Measurements from ENCODE around the gene C11orf58. TPM values are rescaled to one million over a fixed set of nuclear protein-coding genes. Genes with fewer than 3 reads are reported as not detected.
A peak's percentile ranks its signal among the peaks of the same experiment; 100 is the strongest.

The C11orf58 gene
- total RNA-seq, 1 experiment from 2014 or later: 157 TPM

DNA sequence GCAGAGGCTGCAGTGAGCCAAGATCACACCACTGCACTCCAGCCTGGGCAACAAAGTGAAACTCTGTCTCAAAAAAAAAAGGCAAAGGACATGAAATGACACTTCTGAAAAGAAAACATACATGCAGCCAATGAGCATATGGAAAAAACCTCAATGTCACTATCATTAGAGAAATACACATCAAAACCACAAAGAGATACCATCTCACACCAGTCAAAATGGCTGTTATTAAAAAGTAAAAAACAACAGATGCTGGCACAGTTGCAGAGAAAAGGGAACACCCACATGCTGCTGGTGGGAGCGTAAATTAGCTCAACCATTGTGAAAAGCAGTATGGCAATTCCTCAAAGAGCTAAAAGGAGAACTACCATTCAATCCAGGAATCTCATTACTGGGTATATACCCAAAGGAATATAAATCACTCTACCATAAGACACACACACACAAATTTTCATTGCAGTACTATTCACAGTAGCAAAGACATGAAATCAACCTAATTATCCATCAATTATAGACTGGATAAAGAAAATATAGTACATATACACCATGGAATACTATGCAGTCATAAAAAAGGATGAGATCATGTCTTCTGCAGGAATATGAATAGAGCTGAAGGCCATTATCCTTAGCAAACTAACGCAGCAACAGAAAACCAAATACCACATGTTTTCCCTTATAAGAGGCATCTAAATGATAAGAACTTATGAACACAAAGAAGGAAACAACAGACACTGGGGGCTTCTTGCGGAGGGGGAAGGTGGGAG, 15.7 kb upstream of the C11orf58 start:
- H3K27ac Mint-ChIP-seq (ENCODE audit: unreplicated experiment): no peak overlapping the region
- H3K27me3 Mint-ChIP-seq (ENCODE audit: unreplicated experiment): no peaks in the 10 kb centered on the region
- TF ChIP-seq, protein P1, sequence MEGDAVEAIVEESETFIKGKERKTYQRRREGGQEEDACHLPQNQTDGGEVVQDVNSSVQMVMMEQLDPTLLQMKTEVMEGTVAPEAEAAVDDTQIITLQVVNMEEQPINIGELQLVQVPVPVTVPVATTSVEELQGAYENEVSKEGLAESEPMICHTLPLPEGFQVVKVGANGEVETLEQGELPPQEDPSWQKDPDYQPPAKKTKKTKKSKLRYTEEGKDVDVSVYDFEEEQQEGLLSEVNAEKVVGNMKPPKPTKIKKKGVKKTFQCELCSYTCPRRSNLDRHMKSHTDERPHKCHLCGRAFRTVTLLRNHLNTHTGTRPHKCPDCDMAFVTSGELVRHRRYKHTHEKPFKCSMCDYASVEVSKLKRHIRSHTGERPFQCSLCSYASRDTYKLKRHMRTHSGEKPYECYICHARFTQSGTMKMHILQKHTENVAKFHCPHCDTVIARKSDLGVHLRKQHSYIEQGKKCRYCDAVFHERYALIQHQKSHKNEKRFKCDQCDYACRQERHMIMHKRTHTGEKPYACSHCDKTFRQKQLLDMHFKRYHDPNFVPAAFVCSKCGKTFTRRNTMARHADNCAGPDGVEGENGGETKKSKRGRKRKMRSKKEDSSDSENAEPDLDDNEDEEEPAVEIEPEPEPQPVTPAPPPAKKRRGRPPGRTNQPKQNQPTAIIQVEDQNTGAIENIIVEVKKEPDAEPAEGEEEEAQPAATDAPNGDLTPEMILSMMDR (IDR thresholded peaks at IDR 0.05; ENCODE audit: unreplicated experiment): no peak
- H3K4me3 Mint-ChIP-seq (ENCODE audit: low read depth, unreplicated experiment): no peak overlapping the region
- no peaks in the 10 kb centered on the region for H3K9me3 Mint-ChIP-seq (ENCODE audit: low read depth, unreplicated experiment)
- H3K4me1 Mint-ChIP-seq (ENCODE audit: low read depth, unreplicated experiment): no peaks in the 10 kb centered on the region
- no TSS peak for BruUV-seq (replicated peaks)
- CTCF ChIA-PET: no interaction called here
- intact Hi-C loops (cut with micrococcal nuclease; ENCODE audit: unreplicated experiment): no loop called here
- no peaks in the 10 kb centered on the region for H3K36me3 Mint-ChIP-seq (ENCODE audit: insufficient read depth, unreplicated experiment)
- DNase-seq: no peak

DNA sequence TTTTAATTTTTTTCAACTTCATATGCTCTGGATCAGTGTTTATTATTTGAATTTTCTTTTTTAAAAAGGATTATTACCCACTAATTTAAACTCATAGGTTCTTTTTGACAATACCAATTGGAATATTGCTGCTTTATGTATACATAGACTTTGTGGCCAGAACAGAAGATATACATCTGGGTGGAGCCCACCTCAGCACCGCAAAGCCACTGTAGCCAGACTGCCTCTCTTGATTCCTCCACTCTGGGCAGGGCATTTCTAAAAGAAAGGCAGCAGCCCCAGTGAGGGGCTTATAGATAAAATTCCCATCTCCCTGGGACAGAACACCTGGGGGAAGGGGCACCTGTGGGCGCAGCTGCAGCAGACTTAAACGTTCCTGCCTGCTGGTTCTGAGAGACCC, 10.6 kb upstream of the C11orf58 start:
- CTCF ChIA-PET: interaction anchor here (0.7 kb wide), 1 partner anchor 53 kb away, joined by 4 read pairs; no protein-coding TSS in a partner anchor

DNA sequence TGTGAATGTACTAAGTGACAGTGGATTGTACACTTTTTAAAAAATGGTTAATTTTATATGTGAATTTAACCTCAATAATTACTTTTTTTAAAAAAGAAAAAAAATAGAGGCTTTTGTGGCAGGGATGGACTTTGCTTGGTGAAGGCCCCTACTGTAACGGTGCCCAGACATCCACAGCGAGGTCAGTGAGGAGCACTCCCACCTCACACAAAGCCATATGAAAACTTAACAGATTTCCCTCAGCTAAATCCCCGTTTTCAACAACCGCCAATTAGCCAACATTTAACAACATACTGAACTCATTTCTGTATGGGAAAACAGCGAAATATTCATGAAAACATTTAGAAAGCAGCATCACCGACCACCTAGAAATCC, 642 bp upstream of the C11orf58 start:
- no peaks in the 10 kb centered on the region for H3K27me3 Mint-ChIP-seq (ENCODE audit: unreplicated experiment)
- TF ChIP-seq, protein P1 (IDR thresholded peaks at IDR 0.05; ENCODE audit: unreplicated experiment): no peak
- DNase-seq: no peak
- H3K4me3 Mint-ChIP-seq (ENCODE audit: low read depth, unreplicated experiment): no peak overlapping the region
- no peak overlapping the region for H3K27ac Mint-ChIP-seq (ENCODE audit: unreplicated experiment)
- intact Hi-C loops (cut with micrococcal nuclease; ENCODE audit: unreplicated experiment): loop anchor here (1.0 to 2.0 kb wide), 2 partner anchors 68 to 105 kb away; no protein-coding TSS in a partner anchor
- CTCF ChIA-PET: interaction anchor here (3.1 kb wide), 1 partner anchor 106 kb away, joined by 13 read pairs; no protein-coding TSS in a partner anchor
- H3K36me3 Mint-ChIP-seq (ENCODE audit: insufficient read depth, unreplicated experiment): peaks cover 6% of the 10 kb centered on the region
- H3K9me3 Mint-ChIP-seq (ENCODE audit: low read depth, unreplicated experiment): no peaks in the 10 kb centered on the region
- TSS peak; percentile 96 for BruUV-seq (replicated peaks)
- peaks cover 17% of the 10 kb centered on the region for H3K4me1 Mint-ChIP-seq (ENCODE audit: low read depth, unreplicated experiment)

More for the DNA sequence above, 10.6 kb upstream of the C11orf58 start:
- Mint-ChIP-seq H3K9me3 (ENCODE audit: low read depth, unreplicated experiment) (peaks cover 2% of the 10 kb centered on the region), H3K4me3 (ENCODE audit: low read depth, unreplicated experiment) (no peak overlapping the region), H3K27ac (ENCODE audit: unreplicated experiment) (no peak overlapping the region), H3K4me1 (ENCODE audit: low read depth, unreplicated experiment) (no peaks in the 10 kb centered on the region), H3K36me3 (ENCODE audit: insufficient read depth, unreplicated experiment) (no peaks in the 10 kb centered on the region), H3K27me3 (ENCODE audit: unreplicated experiment) (peaks cover 19% of the 10 kb centered on the region)
- no peak for DNase-seq
- no TSS peak for BruUV-seq (replicated peaks)
- intact Hi-C loops (cut with micrococcal nuclease; ENCODE audit: unreplicated experiment): no loop called here
- TF ChIP-seq, protein P1 (IDR thresholded peaks at IDR 0.05; ENCODE audit: unreplicated experiment): no peak

DNA sequence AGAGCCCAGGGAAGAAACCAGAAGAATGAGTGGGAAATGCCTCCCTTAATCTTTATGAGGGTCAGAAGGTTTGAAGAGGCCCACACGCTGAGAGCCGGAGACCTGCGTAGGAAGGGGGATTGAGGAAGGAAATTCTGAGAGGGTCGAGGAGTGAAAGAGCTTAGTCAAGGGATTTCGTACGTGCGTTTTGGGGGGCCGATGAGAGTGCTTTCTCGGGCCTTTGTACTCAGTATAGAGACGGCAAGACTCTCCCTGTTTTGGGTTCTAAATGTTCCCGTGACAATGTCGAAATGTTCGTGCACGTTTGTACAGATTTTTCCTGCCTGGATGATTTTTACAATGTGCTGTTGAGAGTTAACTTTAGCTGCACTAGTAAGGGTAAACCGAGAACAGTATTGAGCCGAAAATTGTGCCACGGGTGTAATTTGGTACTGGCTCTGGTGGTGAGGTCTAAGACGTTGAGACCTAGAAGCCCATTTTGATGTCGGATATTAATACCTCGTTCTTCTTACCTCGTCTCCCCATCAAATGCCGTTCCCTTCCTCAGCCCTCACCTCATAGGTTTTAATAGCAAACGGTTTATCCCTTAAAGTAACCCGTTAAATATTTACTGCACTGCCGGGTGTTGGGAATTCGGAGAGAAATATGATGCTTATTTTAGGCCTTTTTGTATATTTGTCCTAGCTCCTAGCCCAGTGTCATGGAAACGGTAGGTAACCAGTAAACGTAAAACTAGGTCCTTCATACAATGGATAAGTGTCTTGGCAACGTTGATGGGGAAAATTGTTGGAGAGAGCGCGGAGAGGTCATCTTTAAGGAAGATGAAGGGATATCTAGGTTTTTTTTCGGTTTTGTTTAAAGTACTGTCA, 734 bp downstream of the C11orf58 start:
- Mint-ChIP-seq H3K27ac (ENCODE audit: unreplicated experiment) (no peak overlapping the region), H3K4me1 (ENCODE audit: low read depth, unreplicated experiment) (peaks cover 18% of the 10 kb centered on the region), H3K4me3 (ENCODE audit: low read depth, unreplicated experiment) (no peak overlapping the region), H3K27me3 (ENCODE audit: unreplicated experiment) (no peaks in the 10 kb centered on the region), H3K9me3 (ENCODE audit: low read depth, unreplicated experiment) (no peaks in the 10 kb centered on the region), H3K36me3 (ENCODE audit: insufficient read depth, unreplicated experiment) (peaks cover 15% of the 10 kb centered on the region)
- no peak for DNase-seq
- intact Hi-C loops (cut with micrococcal nuclease; ENCODE audit: unreplicated experiment): loop anchor here (1.0 to 2.0 kb wide), 2 partner anchors 69 to 106 kb away; no protein-coding TSS in a partner anchor
- CTCF ChIA-PET: interaction anchor here (3.1 kb wide), 1 partner anchor 107 kb away, joined by 13 read pairs; no protein-coding TSS in a partner anchor
- BruUV-seq (replicated peaks): TSS peak; percentile 74
- TF ChIP-seq, protein P1 (IDR thresholded peaks at IDR 0.05; ENCODE audit: unreplicated experiment): no peak

Data from Calu3 (cell line).